Neuronal stem cell (in vitro differentiated cells): ENCODE results near the gene C2CD4D.

ENCODE experiments used
- DNase-seq: peaks from one replicate; pipeline ENCODE4 v3.0.0-alpha.2; 2013; ENCODE audit warnings: low spot score
- H2AFZ ChIP-seq: one replicate; pipeline ENCODE4 v1.6.1; 2013; ENCODE audit warnings: mild to moderate bottlenecking, low read length, inconsistent platforms
- H2AK5ac ChIP-seq: 2 replicates; pipeline ENCODE4 v1.6.1; 2013; ENCODE audit warnings: low read depth, mild to moderate bottlenecking, inconsistent platforms, low read length, moderate library complexity, mixed read lengths
- H2BK120ac ChIP-seq: 2 replicates; pipeline ENCODE4 v1.6.1; 2013; ENCODE audit warnings: low read depth, mild to moderate bottlenecking, inconsistent platforms, low read length, moderate library complexity, mixed read lengths
- H2BK12ac ChIP-seq: one replicate; pipeline ENCODE4 v1.6.1; 2013; ENCODE audit warnings: low read length, inconsistent platforms
- H2BK15ac ChIP-seq: 2 replicates; pipeline ENCODE4 v1.6.1; 2013; ENCODE audit warnings: mild to moderate bottlenecking, low read length, inconsistent platforms, mixed read lengths
- H2BK5ac ChIP-seq: one replicate; pipeline ENCODE4 v1.6.1; 2013; ENCODE audit warnings: inconsistent platforms, mild to moderate bottlenecking, low read length, moderate library complexity
- H3K14ac ChIP-seq: one replicate; pipeline ENCODE4 v1.6.1; 2013; ENCODE audit warnings: low read length, inconsistent platforms
- H3K18ac ChIP-seq: 2 replicates; pipeline ENCODE4 v1.6.1; 2013; ENCODE audit warnings: low read length, inconsistent platforms
- H3K23ac ChIP-seq: 2 replicates; pipeline ENCODE4 v1.6.1; 2013; ENCODE audit warnings: low read depth, mild to moderate bottlenecking, mixed read lengths, low read length, inconsistent platforms; ENCODE audit not compliant: poor library complexity
- H3K27ac ChIP-seq: replicated peaks from 3 replicates; pipeline ENCODE4 v1.5.1; 2013; ENCODE audit warnings: low read length, inconsistent platforms
- H3K27me3 ChIP-seq, 3 experiments: 2 replicates each; pipeline ENCODE4 v1.6.1; 2013; ENCODE audit warnings: low read length in 3 of 3, mild to moderate bottlenecking in 2 of 3, inconsistent platforms in 1 of 3, low read depth in 1 of 3, mixed read lengths in 1 of 3, moderate library complexity in 1 of 3; ENCODE audit not compliant: control insufficient read depth in 3 of 3, insufficient read depth in 3 of 3
- H3K36me3 ChIP-seq, 2 donors: replicated peaks in 1 of 2; 2 replicates each; pipeline ENCODE4 v1.6.1; 2013; ENCODE audit warnings: low read length in 2 of 2; ENCODE audit not compliant: control insufficient read depth in 2 of 2, insufficient read depth in 2 of 2
- H3K4ac ChIP-seq: 2 replicates; pipeline ENCODE4 v1.6.1; 2013; ENCODE audit warnings: inconsistent platforms, mild to moderate bottlenecking, low read length, moderate library complexity
- H3K4me1 ChIP-seq, 2 donors: 1 replicate in 1 of 2; 2 replicates in 1 of 2; pipeline ENCODE4 v1.6.1; 2013; ENCODE audit warnings: low read length in 2 of 2, low read depth in 1 of 2; ENCODE audit not compliant: control insufficient read depth in 2 of 2, insufficient read depth in 1 of 2
- H3K4me2 ChIP-seq: one replicate; pipeline ENCODE4 v1.6.1; 2013; ENCODE audit warnings: mild to moderate bottlenecking, low read length, inconsistent platforms; ENCODE audit not compliant: insufficient read depth, poor library complexity, severe bottlenecking
- H3K4me3 ChIP-seq, 2 donors: 2 replicates each; pipeline ENCODE4 v1.5.1; 2013; ENCODE audit warnings: low read length in 2 of 2, mild to moderate bottlenecking in 2 of 2, inconsistent platforms in 1 of 2, moderate library complexity in 1 of 2
- H3K79me1 ChIP-seq: one replicate; pipeline ENCODE4 v1.6.1; 2013; ENCODE audit warnings: low read depth, mild to moderate bottlenecking, inconsistent platforms, low read length, moderate library complexity
- H3K9ac ChIP-seq: one replicate; pipeline ENCODE4 v1.6.1; 2013; ENCODE audit warnings: mild to moderate bottlenecking, low read depth, low read length, inconsistent platforms; ENCODE audit not compliant: poor library complexity
- H3K9me3 ChIP-seq, 2 donors: replicated peaks in 1 of 2; 2 replicates each; pipeline versions ENCODE3 to v1.6.1; 2013; ENCODE audit warnings: low read length in 2 of 2, mild to moderate bottlenecking in 2 of 2, inconsistent platforms in 1 of 2, low read depth in 1 of 2, mixed read lengths in 1 of 2, moderate library complexity in 1 of 2; ENCODE audit not compliant: control insufficient read depth in 2 of 2, insufficient read depth in 1 of 2
- H4K8ac ChIP-seq: one replicate; pipeline ENCODE4 v1.6.1; 2013; ENCODE audit warnings: low read depth, mild to moderate bottlenecking, inconsistent platforms, low read length, moderate library complexity
- H4K91ac ChIP-seq: one replicate; pipeline ENCODE4 v1.6.1; 2013; ENCODE audit warnings: low read length, low read depth, mild to moderate bottlenecking, inconsistent platforms; ENCODE audit not compliant: poor library complexity
- WGBS, 2 donors: extraction: QIAGEN DNeasy Blood & Tissue Kit; methylation state at CpG; one replicate each; pipeline ENCODE4 v1.1.7; 2013; ENCODE audit warnings: missing lambda C conversion rate in 2 of 2, mixed read lengths in 1 of 2; ENCODE audit not compliant: insufficient read length in 2 of 2, insufficient replicate concordance in 1 of 2; ENCODE audit errors: extremely low coverage in 2 of 2; 5-methylcytosine and 5-hydroxymethylcytosine counted together

The C2CD4D gene

GRCh38 chr1:151814971-151815545 is 24.6 kb downstream of the C2CD4D start:
- H3K18ac ChIP-seq: peak overlapping the region; percentile 32
- H3K79me1 ChIP-seq: no peaks in the 10 kb centered on the region
- peak overlapping the region in 1 of 2 donors; percentile 38 for H3K4me3 ChIP-seq
- no peak overlapping the region for H3K14ac ChIP-seq
- DNase-seq: no peak
- H2BK5ac ChIP-seq: no peak overlapping the region
- H3K27me3 ChIP-seq: peaks cover 0 to 90% (median 0%) of the 10 kb centered on the region in 3 experiments
- peak overlapping the region; percentile 9 for H3K9ac ChIP-seq
- H2BK120ac ChIP-seq: no peak overlapping the region
- no peak overlapping the region for H4K91ac ChIP-seq
- peak overlapping the region; percentile 26 for H3K23ac ChIP-seq
- H3K9me3 ChIP-seq: no peaks in the 10 kb centered on the region
- H3K4ac ChIP-seq: no peak overlapping the region
- H4K8ac ChIP-seq: no peak overlapping the region
- no peaks in the 10 kb centered on the region for H3K36me3 ChIP-seq
- H2AK5ac ChIP-seq: no peak overlapping the region
- H3K4me1 ChIP-seq: peaks cover 0 to 2% of the 10 kb centered on the region in 2 donors
- no CpG with 5 or more reads among the region's 8 CpGs for WGBS, 2 donors
- H2BK12ac ChIP-seq: no peak overlapping the region
- no peak overlapping the region for H3K4me2 ChIP-seq
- H2BK15ac ChIP-seq: peak overlapping the region; percentile 14
- H2AFZ ChIP-seq: no peak overlapping the region
- H3K27ac ChIP-seq: no peak overlapping the region

GRCh38 chr1:151814426-151814825 is 25.2 kb downstream of the C2CD4D start:
- WGBS, 2 donors: no CpG with 5 or more reads among the region's 15 CpGs
- Histone ChIP-seq H2AK5ac (no peak overlapping the region), H3K14ac (peak overlapping the region; percentile 32), H2BK5ac (no peak overlapping the region), H3K27me3 (peaks cover 0 to 86% (median 0%) of the 10 kb centered on the region in 3 experiments), H2BK12ac (no peak overlapping the region), H4K8ac (no peak overlapping the region), H3K4ac (no peak overlapping the region), H2BK120ac (no peak overlapping the region), H2AFZ (no peak overlapping the region), H3K27ac (no peak overlapping the region), H3K9ac (no peak overlapping the region), H3K4me2 (no peak overlapping the region), H3K36me3 (no peaks in the 10 kb centered on the region), H3K4me3 (no peak overlapping the region), H2BK15ac (peak overlapping the region; percentile 14), H3K4me1 (peaks cover 0 to 4% of the 10 kb centered on the region in 2 donors), H3K23ac (peak overlapping the region; percentile 1), H3K18ac (peak overlapping the region; percentile 40), H3K79me1 (no peaks in the 10 kb centered on the region), H4K91ac (no peak overlapping the region), H3K9me3 (no peaks in the 10 kb centered on the region)
- no peak for DNase-seq

GRCh38 chr1:151813271-151813977 is 26.2 kb downstream of the C2CD4D start:
- WGBS, 2 donors: no CpG with 5 or more reads among the region's 12 CpGs
- DNase-seq: no peak
- H3K4ac ChIP-seq: no peak overlapping the region
- no peak overlapping the region for H3K27ac ChIP-seq
- H2BK5ac ChIP-seq: no peak overlapping the region
- H3K79me1 ChIP-seq: no peaks in the 10 kb centered on the region
- no peak overlapping the region for H2AK5ac ChIP-seq
- no peak overlapping the region for H2BK120ac ChIP-seq
- no peak overlapping the region for H3K14ac ChIP-seq
- H2BK12ac ChIP-seq: no peak overlapping the region
- no peak overlapping the region for H3K9ac ChIP-seq
- no peak overlapping the region for H2AFZ ChIP-seq
- H3K4me2 ChIP-seq: no peak overlapping the region
- no peaks in the 10 kb centered on the region for H3K9me3 ChIP-seq
- no peak overlapping the region for H3K23ac ChIP-seq
- peaks cover 0 to 4% of the 10 kb centered on the region in 2 donors for H3K4me1 ChIP-seq
- H3K36me3 ChIP-seq: no peaks in the 10 kb centered on the region
- no peak overlapping the region for H4K91ac ChIP-seq
- no peak overlapping the region for H4K8ac ChIP-seq
- H3K4me3 ChIP-seq: no peak overlapping the region
- H3K27me3 ChIP-seq: peaks cover 0 to 81% (median 0%) of the 10 kb centered on the region in 3 experiments
- no peak overlapping the region for H2BK15ac ChIP-seq
- H3K18ac ChIP-seq: no peak overlapping the region

GRCh38 chr1:151811181-151811580 is 28.4 kb downstream of the C2CD4D start:
- Histone ChIP-seq H3K27me3 (peaks cover 0 to 81% (median 0%) of the 10 kb centered on the region in 3 experiments), H3K4me1 (peaks cover 0 to 4% of the 10 kb centered on the region in 2 donors), H2BK12ac (no peak overlapping the region), H3K18ac (no peak overlapping the region), H2BK120ac (no peak overlapping the region), H3K4me3 (no peak overlapping the region), H3K79me1 (peaks cover 1% of the 10 kb centered on the region), H2BK15ac (no peak overlapping the region), H2AFZ (no peak overlapping the region), H2BK5ac (no peak overlapping the region), H3K14ac (peak overlapping the region; percentile 1), H3K36me3 (no peaks in the 10 kb centered on the region), H3K23ac (no peak overlapping the region), H3K4ac (no peak overlapping the region), H2AK5ac (peak overlapping the region; percentile 33), H4K91ac (no peak overlapping the region), H3K4me2 (no peak overlapping the region), H3K9me3 (no peaks in the 10 kb centered on the region), H4K8ac (peak overlapping the region; percentile 49), H3K9ac (no peak overlapping the region), H3K27ac (no peak overlapping the region)
- no peak for DNase-seq
- no CpG with 5 or more reads among the region's 9 CpGs for WGBS, 2 donors
